Prostate gland (tissue), 2 donors: Measurements from ENCODE around the gene KIF17. TPM values are rescaled to one million over a fixed set of nuclear protein-coding genes. Genes with fewer than 3 reads are reported as not detected.

Source experiments
- DNase-seq: peaks from one replicate; pipeline ENCODE4 v3.0.0-alpha.2; 2019; ENCODE audit warnings: low spot score
- H3K27ac ChIP-seq, 2 donors: fragments of 200-600 bp; sonication (generic); 2 replicates each; pipeline ENCODE4 v1.5.1; 2017 to 2019
- H3K27me3 ChIP-seq: fragments of 200-600 bp; sonication (generic); replicated peaks from 2 replicates; pipeline ENCODE4 v1.5.1; 2019; ENCODE audit not compliant: insufficient read depth
- H3K36me3 ChIP-seq, 2 donors: fragments of 200-600 bp; sonication (generic); 1 replicate in 1 of 2; 2 replicates in 1 of 2; pipeline versions ENCODE4 v1.5.1 to v1.8.1; 2017 to 2019
- H3K4me1 ChIP-seq: fragments of 200-600 bp; sonication (generic); replicated peaks from 2 replicates; pipeline ENCODE4 v1.5.1; 2019
- H3K4me3 ChIP-seq, 2 donors: fragments of 200-600 bp; sonication (generic); 2 replicates each; pipeline ENCODE4 v1.5.1; 2017 to 2019
- H3K9me3 ChIP-seq: fragments of 200-600 bp; sonication (generic); 2 replicates; pipeline ENCODE4 v1.5.1; 2017
- POLR2A ChIP-seq: fragments of 450-650 bp; IDR thresholded peaks from one replicate; pipeline ENCODE4 v1.6.1; 2016; ENCODE audit warnings: antibody characterized with exemption, mild to moderate bottlenecking
- POLR2AphosphoS5 ChIP-seq: sonication (generic); formaldehyde crosslinking; IDR thresholded peaks from one replicate; pipeline ENCODE4 v1.6.1; 2017; ENCODE audit warnings: antibody characterized with exemption
- WGBS: methylation state at CpG from one replicate; pipeline ENCODE4 v1.1.5; 2018; 5-methylcytosine and 5-hydroxymethylcytosine counted together
- intact Hi-C: fragments of 100-400 bp; cut with DNase I; formaldehyde crosslinking; loops from one replicate; pipeline ENCODE4 v1.14.2; 2022
- total RNA-seq, 2 donors: library from RNA; depleted of rRNA; stranded (reverse); fragments of >200 nt; gene quantifications; one replicate each; pipeline ENCODE4 v1.1.0, GENCODE V29; 2016
- TF ChIP-seq, protein P1 (sequence below), 4 experiments: fragments of 200-600 bp in 2 of 4; fragments of 450-650 bp in 2 of 4; sonication (generic) in 2 of 4; IDR thresholded peaks; 1 replicate in 3 of 4; 2 replicates in 1 of 4; pipeline ENCODE4 v1.5.1; 2016 to 2019; ENCODE audit warnings: antibody characterized with exemption in 4 of 4, mild to moderate bottlenecking in 2 of 4, moderate library complexity in 2 of 4

KIF17 gene
- total RNA-seq, 2 donors from 2014 or later, result 1.6 to 12.6 TPM

DNA sequence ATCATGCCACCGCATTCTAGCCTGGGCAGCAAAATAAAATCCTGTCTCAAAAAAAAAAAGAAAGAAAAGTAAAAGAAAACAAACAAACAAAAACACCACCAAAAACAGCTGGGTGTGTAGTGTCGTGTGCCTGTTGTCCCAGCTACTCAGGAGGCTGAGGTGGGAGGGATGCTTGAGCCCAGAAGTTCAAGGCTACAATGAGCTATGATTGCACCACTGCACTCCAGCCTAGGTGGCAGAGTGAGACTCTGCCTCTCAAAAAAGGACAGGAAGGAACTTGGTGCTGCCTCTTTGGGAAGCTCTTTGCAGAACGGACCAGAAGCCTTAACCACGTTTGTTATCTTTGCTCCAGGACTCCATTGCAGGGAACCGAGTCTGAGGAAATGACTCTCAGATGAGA is 11.0 kb downstream of the KIF17 start:
- no peaks in the 10 kb centered on the region for H3K27me3 ChIP-seq
- DNase-seq, result no peak
- no peaks in the 10 kb centered on the region for H3K36me3 ChIP-seq
- H3K4me3 ChIP-seq, result no peak overlapping the region
- 71% methylated on average over 5 of the region's 5 CpGs for WGBS
- no peaks in the 10 kb centered on the region for H3K4me1 ChIP-seq
- no peak for TF ChIP-seq POLR2A
- TF ChIP-seq, protein P1, sequence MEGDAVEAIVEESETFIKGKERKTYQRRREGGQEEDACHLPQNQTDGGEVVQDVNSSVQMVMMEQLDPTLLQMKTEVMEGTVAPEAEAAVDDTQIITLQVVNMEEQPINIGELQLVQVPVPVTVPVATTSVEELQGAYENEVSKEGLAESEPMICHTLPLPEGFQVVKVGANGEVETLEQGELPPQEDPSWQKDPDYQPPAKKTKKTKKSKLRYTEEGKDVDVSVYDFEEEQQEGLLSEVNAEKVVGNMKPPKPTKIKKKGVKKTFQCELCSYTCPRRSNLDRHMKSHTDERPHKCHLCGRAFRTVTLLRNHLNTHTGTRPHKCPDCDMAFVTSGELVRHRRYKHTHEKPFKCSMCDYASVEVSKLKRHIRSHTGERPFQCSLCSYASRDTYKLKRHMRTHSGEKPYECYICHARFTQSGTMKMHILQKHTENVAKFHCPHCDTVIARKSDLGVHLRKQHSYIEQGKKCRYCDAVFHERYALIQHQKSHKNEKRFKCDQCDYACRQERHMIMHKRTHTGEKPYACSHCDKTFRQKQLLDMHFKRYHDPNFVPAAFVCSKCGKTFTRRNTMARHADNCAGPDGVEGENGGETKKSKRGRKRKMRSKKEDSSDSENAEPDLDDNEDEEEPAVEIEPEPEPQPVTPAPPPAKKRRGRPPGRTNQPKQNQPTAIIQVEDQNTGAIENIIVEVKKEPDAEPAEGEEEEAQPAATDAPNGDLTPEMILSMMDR (IDR thresholded peaks at IDR 0.05), result no peak
- TF ChIP-seq POLR2AphosphoS5, result no peak
- no peak overlapping the region for H3K27ac ChIP-seq
- no peaks in the 10 kb centered on the region for H3K9me3 ChIP-seq
- intact Hi-C loops, result no loop called here

DNA sequence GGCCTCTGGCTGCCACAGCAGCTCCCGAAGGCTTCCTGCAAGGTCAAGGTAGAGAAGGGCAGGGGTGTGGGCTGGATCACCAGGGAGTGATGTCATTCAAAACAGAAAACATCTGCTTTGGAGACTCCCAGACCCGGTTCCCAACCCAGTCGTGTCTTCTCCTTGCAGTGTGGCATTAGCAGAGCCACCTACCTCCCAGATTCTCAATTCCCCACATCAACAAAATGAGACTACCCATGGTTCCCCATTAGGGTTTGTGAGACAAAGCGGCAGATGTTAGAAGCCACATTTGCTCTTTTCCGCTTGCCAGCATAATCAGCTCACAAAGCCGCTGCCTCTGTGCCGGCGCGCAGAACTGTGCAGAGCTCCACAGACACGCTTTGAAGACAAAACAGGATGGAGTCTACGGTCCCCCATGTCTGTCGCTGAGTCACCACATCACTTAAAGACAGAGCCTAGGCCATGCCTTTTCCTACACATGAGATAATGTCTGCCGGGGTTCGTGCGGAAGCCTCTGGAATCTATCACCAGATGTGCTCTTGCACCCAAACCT is 12.5 kb downstream of the KIF17 start:
- TF ChIP-seq POLR2A, result no peak
- no peak for TF ChIP-seq POLR2AphosphoS5
- TF ChIP-seq, protein P1 (IDR thresholded peaks at IDR 0.05), result no peak
- WGBS, result 87% methylated on average over 15 of the region's 15 CpGs
- DNase-seq, result no peak
- no peak overlapping the region for H3K27ac ChIP-seq
- H3K27me3 ChIP-seq, result no peaks in the 10 kb centered on the region
- no peak overlapping the region for H3K4me3 ChIP-seq
- H3K4me1 ChIP-seq, result no peaks in the 10 kb centered on the region
- H3K36me3 ChIP-seq, result no peaks in the 10 kb centered on the region
- intact Hi-C loops, result no loop called here
- no peaks in the 10 kb centered on the region for H3K9me3 ChIP-seq

DNA sequence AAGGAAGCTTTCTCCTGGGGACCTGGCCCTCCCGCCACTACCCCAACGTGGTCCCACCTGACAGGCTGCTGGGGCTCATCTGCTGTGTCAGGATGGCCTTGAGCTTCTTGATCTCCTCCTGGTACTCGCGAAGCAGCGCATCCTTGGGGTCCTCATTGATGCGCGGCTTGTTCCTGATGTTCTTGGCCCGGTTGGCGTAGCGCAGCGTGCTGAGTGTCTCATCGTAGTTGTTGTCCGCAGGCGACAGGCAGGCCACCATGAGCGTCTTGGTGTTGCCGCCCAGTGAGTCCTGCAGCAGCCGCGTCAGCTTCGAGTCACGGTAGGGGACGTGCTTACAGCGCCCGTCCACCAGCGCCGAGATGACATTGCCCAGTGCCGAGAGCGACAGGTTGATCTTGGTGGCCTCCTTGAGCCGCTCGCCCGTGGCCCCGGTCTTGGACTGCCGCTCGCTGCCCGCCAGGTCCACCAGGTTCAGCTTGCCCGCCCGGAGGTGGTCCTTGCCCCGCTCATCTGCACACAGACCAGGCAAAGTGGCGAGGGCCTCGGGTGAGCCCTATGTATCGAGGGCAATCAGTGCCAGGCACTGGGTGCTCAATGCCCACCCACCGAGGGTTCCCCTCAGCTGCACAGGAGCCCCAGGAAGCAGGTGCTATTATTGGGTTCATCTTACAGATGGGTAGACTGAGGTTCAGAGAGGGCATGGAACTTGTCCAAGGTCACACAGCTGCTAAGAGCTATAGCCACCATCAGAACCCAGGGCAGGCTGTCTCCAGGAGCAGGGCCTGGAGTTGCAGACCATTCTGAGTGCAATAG is 13.2 kb downstream of the KIF17 start:
- no peaks in the 10 kb centered on the region for H3K27me3 ChIP-seq
- no peaks in the 10 kb centered on the region for H3K4me1 ChIP-seq
- intact Hi-C loops, result no loop called here
- no peaks in the 10 kb centered on the region for H3K36me3 ChIP-seq
- TF ChIP-seq POLR2AphosphoS5 (no peak), POLR2A (no peak)
- TF ChIP-seq, protein P1 (IDR thresholded peaks at IDR 0.05), result no peak
- H3K4me3 ChIP-seq, result no peak overlapping the region
- DNase-seq, result no peak
- H3K9me3 ChIP-seq, result no peaks in the 10 kb centered on the region
- WGBS, result 96% methylated on average over 26 of the region's 41 CpGs
- H3K27ac ChIP-seq, result no peak overlapping the region

DNA sequence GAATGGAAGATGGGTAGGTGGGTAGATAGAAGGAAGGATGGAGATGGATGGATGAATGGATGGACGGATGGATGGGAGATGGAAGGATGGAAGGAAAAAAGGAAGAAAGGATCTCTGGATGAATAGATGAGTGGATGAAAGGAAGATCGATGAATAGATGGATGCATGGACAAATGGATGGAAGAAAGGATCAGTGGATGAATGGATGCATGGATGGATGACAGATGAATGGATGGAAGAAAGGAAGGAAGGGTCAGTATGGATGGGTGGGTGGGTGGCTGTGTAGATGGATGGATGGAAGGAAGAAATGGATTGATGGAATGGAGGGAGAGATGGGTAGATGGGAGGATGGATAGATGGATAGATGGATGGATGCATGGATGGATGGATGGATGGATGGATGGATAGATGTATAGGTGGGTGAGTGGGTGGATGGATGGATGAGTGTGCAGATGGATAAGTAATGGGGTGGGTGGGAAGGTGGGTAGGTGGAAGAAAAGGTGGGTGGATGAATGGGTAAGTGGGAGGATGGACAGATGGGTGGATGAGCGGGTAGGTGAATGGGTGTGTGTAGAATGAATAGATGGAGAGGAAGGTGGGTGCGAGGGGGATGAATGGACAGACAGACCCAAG is 14.6 kb downstream of the KIF17 start:
- WGBS, result 84% methylated on average over 4 of the region's 4 CpGs
- Histone ChIP-seq H3K36me3 (no peaks in the 10 kb centered on the region), H3K27ac (no peak overlapping the region), H3K27me3 (no peaks in the 10 kb centered on the region), H3K4me3 (no peak overlapping the region), H3K9me3 (no peaks in the 10 kb centered on the region), H3K4me1 (no peaks in the 10 kb centered on the region)
- DNase-seq, result no peak
- TF ChIP-seq POLR2A (no peak), POLR2AphosphoS5 (no peak)
- TF ChIP-seq, protein P1 (IDR thresholded peaks at IDR 0.05), result no peak
- intact Hi-C loops, result no loop called here
